LNCaP clone FGC (cell line): ENCODE measurements around the gene IL4I1.

Source experiments
- DNase-seq: peaks from one replicate; pipeline ENCODE4 v3.0.0-alpha.2; 2011; ENCODE audit warnings: low read depth
- H3K4me3 ChIP-seq: 2 replicates; pipeline ENCODE4 v1.5.1; 2011; ENCODE audit warnings: mild to moderate bottlenecking, low read depth, low read length, control low read depth
- CTCF ChIP-seq: IDR thresholded peaks from 2 replicates; pipeline ENCODE4 v1.5.1; 2012; ENCODE audit warnings: mild to moderate bottlenecking; ENCODE audit not compliant: control insufficient read depth, insufficient read depth; ENCODE audit errors: extremely low read depth

Gene IL4I1

GRCh38 chr19:49888510-49888824 is 8.2 kb downstream of the IL4I1 start:
- H3K4me3 ChIP-seq: no peak overlapping the region
- no peak for TF ChIP-seq CTCF
- DNase-seq: no peak

- no peak for TF ChIP-seq CTCF
- DNase-seq: no peak
- H3K4me3 ChIP-seq: no peak overlapping the region
Measured at GRCh38 chr19:49887665-49888509, 8.8 kb downstream of the IL4I1 start.

GRCh38 chr19:49887037-49887664 is 9.5 kb downstream of the IL4I1 start:
- TF ChIP-seq CTCF: no peak

GRCh38 chr19:49884760-49885159 is 11.9 kb downstream of the IL4I1 start:
- H3K4me3 ChIP-seq: no peak overlapping the region
- DNase-seq: no peak
- TF ChIP-seq CTCF: no peak

More at GRCh38 chr19:49887037-49887664, 9.5 kb downstream of the IL4I1 start:
- H3K4me3 ChIP-seq: no peak overlapping the region
- no peak for DNase-seq

- TF ChIP-seq CTCF: no peak
- no peak overlapping the region for H3K4me3 ChIP-seq
- no peak for DNase-seq
Measured at GRCh38 chr19:49884109-49884508, 12.6 kb downstream of the IL4I1 start.

GRCh38 chr19:49883094-49883493 is 13.6 kb downstream of the IL4I1 start:
- no peak for DNase-seq
- no peak for TF ChIP-seq CTCF
- H3K4me3 ChIP-seq: no peak overlapping the region
